HG02852 (cell line): Measurements from ENCODE around the gene SARDH.

ENCODE experiments used
- ATAC-seq: cut with Tn5 transposase; IDR thresholded peaks from one replicate; pipeline ENCODE4 v1.9.1; 2021; ENCODE audit warnings: mild to moderate bottlenecking, moderate library complexity; ENCODE audit not compliant: unreplicated experiment

SARDH gene

GRCh38 chr9:133734590-133735414 lies 3.4 kb downstream of the SARDH start:
- ATAC-seq = no peak

- no peak for ATAC-seq
Measured at GRCh38 chr9:133733796-133734533, 4.2 kb downstream of the SARDH start.

GRCh38 chr9:133733421-133733795 lies 4.7 kb downstream of the SARDH start:
- no peak for ATAC-seq

- ATAC-seq = no peak
Measured at GRCh38 chr9:133732639-133733408, 5.3 kb downstream of the SARDH start.

GRCh38 chr9:133731876-133732638 lies 6.1 kb downstream of the SARDH start:
- ATAC-seq = no peak

- no peak for ATAC-seq
Measured at GRCh38 chr9:133730994-133731715, 7.0 kb downstream of the SARDH start.

- no peak for ATAC-seq
Measured at GRCh38 chr9:133729617-133730281, 8.4 kb downstream of the SARDH start.

GRCh38 chr9:133728856-133729616 lies 9.1 kb downstream of the SARDH start:
- no peak for ATAC-seq

GRCh38 chr9:133727876-133728441 lies 10.2 kb downstream of the SARDH start:
- ATAC-seq = no peak

GRCh38 chr9:133727277-133727875 lies 10.8 kb downstream of the SARDH start:
- no peak for ATAC-seq

GRCh38 chr9:133726401-133727276 lies 11.5 kb downstream of the SARDH start:
- ATAC-seq = no peak

GRCh38 chr9:133725886-133726285 lies 12.3 kb downstream of the SARDH start:
- ATAC-seq = no peak

GRCh38 chr9:133718563-133719315 lies 19.4 kb downstream of the SARDH start:
- ATAC-seq = no peak

- ATAC-seq = no peak
Measured at GRCh38 chr9:133717113-133718031, 20.8 kb downstream of the SARDH start.

- ATAC-seq = no peak
Measured at GRCh38 chr9:133716564-133717112, 21.5 kb downstream of the SARDH start.
